Measurements from ENCODE around the gene SHANK1.
"Not testable (repeated sequence)": the region's sequence is repeated elsewhere in the genome, so short reads cannot be mapped to it uniquely, and the experiment has no call there.

SHANK1 gene

GRCh38 chr19:50626795-50627194, 92.8 kb downstream of the SHANK1 start:
- TF ChIP-seq CTCF (IDR thresholded peaks at IDR 0.05; ENCODE audit: insufficient read depth, low read depth, low read length, missing control alignments), result no peak
- DNase-seq (ENCODE audit: low read depth), result no peak
- no peak overlapping the region for H3K4me3 ChIP-seq (ENCODE audit: low read length)

GRCh38 chr19:50626011-50626410, 93.6 kb downstream of the SHANK1 start:
- H3K4me3 ChIP-seq (ENCODE audit: low read length), result no peak overlapping the region
- TF ChIP-seq CTCF (IDR thresholded peaks at IDR 0.05; ENCODE audit: insufficient read depth, low read depth, low read length, missing control alignments), result no peak
- DNase-seq (ENCODE audit: low read depth), result no peak

- H3K4me3 ChIP-seq (ENCODE audit: low read length), result no peak overlapping the region
- no peak for TF ChIP-seq CTCF (IDR thresholded peaks at IDR 0.05; ENCODE audit: insufficient read depth, low read depth, low read length, missing control alignments)
- DNase-seq (ENCODE audit: low read depth), result no peak
These were observed 94.5 kb downstream of the SHANK1 start for GRCh38 chr19:50624949-50625600.

GRCh38 chr19:50620394-50620906, 99.2 kb downstream of the SHANK1 start:
- H3K4me3 ChIP-seq (ENCODE audit: low read length); DNase-seq (ENCODE audit: low read depth): not testable (repeated sequence)

- DNase-seq (ENCODE audit: low read depth); H3K4me3 ChIP-seq (ENCODE audit: low read length): not testable (repeated sequence)
These were observed 100.4 kb downstream of the SHANK1 start for GRCh38 chr19:50619184-50619583.

- H3K4me3 ChIP-seq (ENCODE audit: low read length); DNase-seq (ENCODE audit: low read depth): not testable (repeated sequence)
These were observed 101.2 kb downstream of the SHANK1 start for GRCh38 chr19:50618379-50618778.

GRCh38 chr19:50612504-50613404, 106.8 kb downstream of the SHANK1 start:
- not testable (repeated sequence) for H3K4me3 ChIP-seq (ENCODE audit: low read length); DNase-seq (ENCODE audit: low read depth)
